HepG2 (cell line): ENCODE results near the gene NUDT2. TPM values are rescaled to one million over a fixed set of nuclear protein-coding genes. Genes with fewer than 3 reads are reported as not detected.

Experiments
- EP300 ChIP-seq, 3 experiments: sonication (generic) in 1 of 3; formaldehyde crosslinking in 1 of 3; IDR thresholded peaks; 2 replicates each; pipeline versions ENCODE4 v1.5.1 to v1.6.1; 2011 to 2020; ENCODE audit warnings: low read depth in 2 of 3, low read length in 2 of 3, borderline replicate concordance in 1 of 3, improper control_type of control experiment in 1 of 3, mild to moderate bottlenecking in 1 of 3, missing genetic modification reagents in 1 of 3, moderate library complexity in 1 of 3
- IKZF4 ChIP-seq: sonication (generic); formaldehyde crosslinking; IDR thresholded peaks from 2 replicates; pipeline ENCODE4 v1.5.1; 2020; ENCODE audit warnings: borderline replicate concordance, mild to moderate bottlenecking, low read depth, missing genetic modification reagents; ENCODE audit errors: not compliant biosample characterization
- KDM3A ChIP-seq: IDR thresholded peaks from 2 replicates; pipeline ENCODE4 v1.6.1; 2018; ENCODE audit warnings: low read depth, missing compliant biosample characterization
- NFRKB ChIP-seq: fragments of 450-650 bp; IDR thresholded peaks from 2 replicates; pipeline ENCODE4 v1.6.1; 2017
- NR1H2 ChIP-seq: sonication (generic); formaldehyde crosslinking; IDR thresholded peaks from 2 replicates; pipeline ENCODE4 v1.8.1; 2022; ENCODE audit warnings: low read depth, missing genetic modification reagents, borderline replicate concordance
- SIN3A ChIP-seq: IDR thresholded peaks from 2 replicates; pipeline ENCODE4 v1.6.1; 2011; ENCODE audit warnings: low read depth, mild to moderate bottlenecking, control low read depth, low read length, borderline replicate concordance
- TGIF2 ChIP-seq: IDR thresholded peaks from 2 replicates; pipeline ENCODE4 v1.6.1; 2016; ENCODE audit warnings: control low read depth, missing compliant biosample characterization
- YEATS4 ChIP-seq: sonication (generic); formaldehyde crosslinking; IDR thresholded peaks from 2 replicates; pipeline ENCODE4 v1.4.0; 2020; ENCODE audit warnings: missing genetic modification reagents, borderline replicate concordance
- ZBTB20 ChIP-seq: sonication (generic); formaldehyde crosslinking; IDR thresholded peaks from 2 replicates; pipeline ENCODE4 v1.8.1; 2023; ENCODE audit warnings: missing genetic modification reagents, low read depth, mild to moderate bottlenecking, borderline replicate concordance
- ZNF33B ChIP-seq: sonication (generic); formaldehyde crosslinking; IDR thresholded peaks from 2 replicates; pipeline ENCODE4 v1.5.1; 2020; ENCODE audit warnings: mild to moderate bottlenecking, missing genetic modification reagents
- ZNF563 ChIP-seq: sonication (generic); formaldehyde crosslinking; IDR thresholded peaks from 2 replicates; pipeline ENCODE4 v1.8.0; 2022; ENCODE audit warnings: mild to moderate bottlenecking, moderate library complexity, missing genetic modification reagents
- ZNF749 ChIP-seq: sonication (generic); formaldehyde crosslinking; IDR thresholded peaks from 2 replicates; pipeline ENCODE4 v1.8.0; 2022; ENCODE audit warnings: mild to moderate bottlenecking, missing genetic modification reagents, moderate library complexity, borderline replicate concordance
- ZZZ3 ChIP-seq: sonication (generic); formaldehyde crosslinking; IDR thresholded peaks from 2 replicates; pipeline ENCODE4 v1.4.0; 2020; ENCODE audit warnings: missing genetic modification reagents, mild to moderate bottlenecking, borderline replicate concordance
- polyA plus RNA-seq, 8 experiments: library from polyadenylated mRNA; depleted of rRNA in 3 of 8; stranded (reverse) in 7 of 8; unstranded in 1 of 8; fragments of >200 nt; fragmentation: Illumina TruSeq in 4 of 8; extraction: Trizol in 4 of 8; gene quantifications; 2 replicates each; pipeline versions ENCODE4 v1.2.1 to v1.2.3, GENCODE V29; 2011 to 2016; ENCODE audit warnings: low read depth in 4 of 8, missing spikeins in 1 of 8, mixed read lengths in 1 of 8; ENCODE audit not compliant: insufficient read depth in 1 of 8
- total RNA-seq, 5 experiments: library from RNA; depleted of rRNA; stranded (reverse); fragments of >200 nt; fragmentation: Illumina TruSeq; extraction: Trizol; gene quantifications; 2 replicates each; pipeline ENCODE4 v1.2.3, GENCODE V29; 2016; ENCODE audit warnings: low read depth in 1 of 5
- TF ChIP-seq, protein P1 (sequence below), 2 experiments: sonication (generic) in 1 of 2; formaldehyde crosslinking in 1 of 2; IDR thresholded peaks; 2 replicates each; pipeline versions ENCODE4 v1.4.0 to v1.6.1; 2018 to 2020; ENCODE audit warnings: missing genetic modification reagents in 2 of 2, borderline replicate concordance in 1 of 2, low read depth in 1 of 2, mild to moderate bottlenecking in 1 of 2, missing biosample characterization in 1 of 2
- TF ChIP-seq, protein P2 (sequence below): sonication (generic); formaldehyde crosslinking; IDR thresholded peaks from 2 replicates; pipeline ENCODE4 v1.4.0; 2020; ENCODE audit warnings: missing genetic modification reagents, borderline replicate concordance
- TF ChIP-seq, protein P3 (sequence below): sonication (generic); formaldehyde crosslinking; IDR thresholded peaks from 2 replicates; pipeline ENCODE4 v1.8.1; 2022; ENCODE audit warnings: low read depth, mild to moderate bottlenecking, missing genetic modification reagents
- TF ChIP-seq, protein P4 (sequence below): sonication (generic); formaldehyde crosslinking; IDR thresholded peaks from 2 replicates; pipeline ENCODE4 v1.5.0; 2020; ENCODE audit warnings: missing genetic modification reagents, mild to moderate bottlenecking, borderline replicate concordance

Gene NUDT2
- total and polyA plus RNA-seq, 2 of the 13 experiments (the other 11 are each of a cell fraction or from before 2014, with no cell fraction given): 19.9 to 24.6 TPM

DNA sequence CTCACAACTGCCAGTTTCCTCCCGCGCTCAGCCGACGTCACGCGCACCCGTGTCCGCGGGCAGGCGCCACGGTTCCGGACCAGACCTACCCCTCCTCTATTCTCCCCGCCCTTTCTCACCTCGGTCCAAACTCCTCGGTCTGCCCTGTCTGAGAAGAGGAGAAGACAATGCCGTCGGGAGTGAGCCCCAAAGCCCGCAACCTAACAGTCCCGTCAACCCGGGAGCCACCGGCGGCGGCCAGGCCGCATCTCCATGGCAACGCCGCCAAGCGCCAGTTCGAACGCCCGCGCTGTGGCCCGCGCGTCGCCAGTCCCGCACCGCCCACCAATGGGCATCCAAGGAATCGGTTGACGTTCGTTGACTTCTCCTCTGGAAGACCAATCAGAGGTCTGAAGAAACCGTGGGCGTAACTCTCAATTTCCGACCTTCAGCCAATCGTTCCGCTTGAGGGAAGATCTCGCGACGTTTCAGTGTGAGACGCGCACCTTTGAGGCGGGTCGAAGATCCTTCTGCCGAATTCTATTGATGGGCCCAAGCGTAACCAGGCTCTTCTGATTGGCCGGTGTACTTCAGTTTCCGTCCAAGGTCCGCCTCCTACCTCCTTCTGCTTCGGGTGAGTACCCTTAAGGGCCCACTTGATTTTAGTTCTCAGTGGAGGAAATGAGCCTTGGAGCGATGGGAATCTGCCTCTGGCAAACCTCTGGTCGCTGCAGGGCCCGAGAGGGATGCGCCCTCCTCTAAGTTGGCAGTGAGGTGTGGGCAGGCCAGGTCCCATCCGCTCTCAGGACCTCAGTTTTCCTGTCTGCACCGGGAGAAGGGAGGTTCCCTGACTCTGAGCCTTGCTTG, at the start of gene NUDT2, which contains the start of gene KIF24 (continued):
- TF ChIP-seq, protein P1, sequence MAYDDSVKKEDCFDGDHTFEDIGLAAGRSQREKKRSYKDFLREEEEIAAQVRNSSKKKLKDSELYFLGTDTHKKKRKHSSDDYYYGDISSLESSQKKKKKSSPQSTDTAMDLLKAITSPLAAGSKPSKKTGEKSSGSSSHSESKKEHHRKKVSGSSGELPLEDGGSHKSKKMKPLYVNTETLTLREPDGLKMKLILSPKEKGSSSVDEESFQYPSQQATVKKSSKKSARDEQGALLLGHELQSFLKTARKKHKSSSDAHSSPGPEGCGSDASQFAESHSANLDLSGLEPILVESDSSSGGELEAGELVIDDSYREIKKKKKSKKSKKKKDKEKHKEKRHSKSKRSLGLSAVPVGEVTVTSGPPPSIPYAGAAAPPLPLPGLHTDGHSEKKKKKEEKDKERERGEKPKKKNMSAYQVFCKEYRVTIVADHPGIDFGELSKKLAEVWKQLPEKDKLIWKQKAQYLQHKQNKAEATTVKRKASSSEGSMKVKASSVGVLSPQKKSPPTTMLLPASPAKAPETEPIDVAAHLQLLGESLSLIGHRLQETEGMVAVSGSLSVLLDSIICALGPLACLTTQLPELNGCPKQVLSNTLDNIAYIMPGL (CRISPR knock-in tag; IDR thresholded peaks at IDR 0.05; ENCODE audit: borderline replicate concordance in 1 of 2, low read depth in 1 of 2): peak; percentile 28 to 55; a peak in 1 of 4 replicates
- TF ChIP-seq, protein P2, sequence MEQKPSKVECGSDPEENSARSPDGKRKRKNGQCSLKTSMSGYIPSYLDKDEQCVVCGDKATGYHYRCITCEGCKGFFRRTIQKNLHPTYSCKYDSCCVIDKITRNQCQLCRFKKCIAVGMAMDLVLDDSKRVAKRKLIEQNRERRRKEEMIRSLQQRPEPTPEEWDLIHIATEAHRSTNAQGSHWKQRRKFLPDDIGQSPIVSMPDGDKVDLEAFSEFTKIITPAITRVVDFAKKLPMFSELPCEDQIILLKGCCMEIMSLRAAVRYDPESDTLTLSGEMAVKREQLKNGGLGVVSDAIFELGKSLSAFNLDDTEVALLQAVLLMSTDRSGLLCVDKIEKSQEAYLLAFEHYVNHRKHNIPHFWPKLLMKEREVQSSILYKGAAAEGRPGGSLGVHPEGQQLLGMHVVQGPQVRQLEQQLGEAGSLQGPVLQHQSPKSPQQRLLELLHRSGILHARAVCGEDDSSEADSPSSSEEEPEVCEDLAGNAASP (CRISPR knock-in tag): peak; percentile 28; the same call in 1 of the 2 replicates
- peak; percentile 64; the same call in 1 of the 2 replicates for TF ChIP-seq ZNF563 (CRISPR knock-in tag)
- no peak for TF ChIP-seq EP300 (IDR thresholded peaks at IDR 0.05; ENCODE audit: low read depth in 2 of 2, low read length in 2 of 2)
- TF ChIP-seq EP300 (CRISPR knock-in tag; IDR thresholded peaks at IDR 0.05; ENCODE audit: borderline replicate concordance): no peak
- TF ChIP-seq IKZF4 (CRISPR knock-in tag): no peak
- TF ChIP-seq, protein P3, sequence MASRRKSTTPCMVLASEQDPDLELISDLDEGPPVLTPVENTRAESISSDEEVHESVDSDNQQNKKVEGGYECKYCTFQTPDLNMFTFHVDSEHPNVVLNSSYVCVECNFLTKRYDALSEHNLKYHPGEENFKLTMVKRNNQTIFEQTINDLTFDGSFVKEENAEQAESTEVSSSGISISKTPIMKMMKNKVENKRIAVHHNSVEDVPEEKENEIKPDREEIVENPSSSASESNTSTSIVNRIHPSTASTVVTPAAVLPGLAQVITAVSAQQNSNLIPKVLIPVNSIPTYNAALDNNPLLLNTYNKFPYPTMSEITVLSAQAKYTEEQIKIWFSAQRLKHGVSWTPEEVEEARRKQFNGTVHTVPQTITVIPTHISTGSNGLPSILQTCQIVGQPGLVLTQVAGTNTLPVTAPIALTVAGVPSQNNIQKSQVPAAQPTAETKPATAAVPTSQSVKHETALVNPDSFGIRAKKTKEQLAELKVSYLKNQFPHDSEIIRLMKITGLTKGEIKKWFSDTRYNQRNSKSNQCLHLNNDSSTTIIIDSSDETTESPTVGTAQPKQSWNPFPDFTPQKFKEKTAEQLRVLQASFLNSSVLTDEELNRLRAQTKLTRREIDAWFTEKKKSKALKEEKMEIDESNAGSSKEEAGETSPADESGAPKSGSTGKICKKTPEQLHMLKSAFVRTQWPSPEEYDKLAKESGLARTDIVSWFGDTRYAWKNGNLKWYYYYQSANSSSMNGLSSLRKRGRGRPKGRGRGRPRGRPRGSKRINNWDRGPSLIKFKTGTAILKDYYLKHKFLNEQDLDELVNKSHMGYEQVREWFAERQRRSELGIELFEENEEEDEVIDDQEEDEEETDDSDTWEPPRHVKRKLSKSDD: 0 out of 2 replicates have a peak, but pooled peaks have one; percentile 16
- TF ChIP-seq ZNF749 (CRISPR knock-in tag): peak; percentile 49; the same call in 1 of the 2 replicates
- peak; percentile 99 for TF ChIP-seq SIN3A
- TF ChIP-seq NFRKB: no peak
- TF ChIP-seq YEATS4 (CRISPR knock-in tag): peak; percentile 56; the same call in 1 of the 2 replicates
- 0 out of 2 replicates have a peak, but pooled peaks have one; percentile 26 for TF ChIP-seq ZNF33B (CRISPR knock-in tag)
- TF ChIP-seq, protein P4, sequence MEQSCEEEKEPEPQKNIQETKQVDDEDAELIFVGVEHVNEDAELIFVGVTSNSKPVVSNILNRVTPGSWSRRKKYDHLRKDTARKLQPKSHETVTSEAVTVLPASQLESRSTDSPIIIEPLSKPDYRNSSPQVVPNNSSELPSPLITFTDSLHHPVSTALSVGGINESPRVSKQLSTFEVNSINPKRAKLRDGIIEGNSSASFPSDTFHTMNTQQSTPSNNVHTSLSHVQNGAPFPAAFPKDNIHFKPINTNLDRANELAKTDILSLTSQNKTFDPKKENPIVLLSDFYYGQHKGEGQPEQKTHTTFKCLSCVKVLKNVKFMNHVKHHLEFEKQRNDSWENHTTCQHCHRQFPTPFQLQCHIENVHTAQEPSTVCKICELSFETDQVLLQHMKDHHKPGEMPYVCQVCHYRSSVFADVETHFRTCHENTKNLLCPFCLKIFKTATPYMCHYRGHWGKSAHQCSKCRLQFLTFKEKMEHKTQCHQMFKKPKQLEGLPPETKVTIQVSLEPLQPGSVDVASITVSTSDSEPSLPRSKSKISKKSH (CRISPR knock-in tag): peak; percentile 16; the same call in 1 of the 2 replicates
- TF ChIP-seq ZBTB20 (CRISPR knock-in tag): no peak
- TF ChIP-seq KDM3A (CRISPR knock-in tag): no peak
- TF ChIP-seq NR1H2 (CRISPR knock-in tag): no peak
- TF ChIP-seq TGIF2: peak; percentile 93
- peak; percentile 67; the same call in 1 of the 2 replicates for TF ChIP-seq ZZZ3 (CRISPR knock-in tag)
